Ishikawa (cell line): Measurements from ENCODE around the gene FIP1L1.

Experiments
- CEBPB ChIP-seq: IDR thresholded peaks from 2 replicates; pipeline ENCODE4 v1.6.1; 2012
- CREB1 ChIP-seq: IDR thresholded peaks from 2 replicates; pipeline ENCODE4 v1.6.1; 2012; ENCODE audit warnings: low read depth
- EGR1 ChIP-seq: IDR thresholded peaks from 2 replicates; pipeline ENCODE4 v1.6.1; 2012
- EP300 ChIP-seq: IDR thresholded peaks from 2 replicates; pipeline ENCODE4 v1.6.1; 2012; ENCODE audit warnings: borderline replicate concordance
- FOXM1 ChIP-seq: IDR thresholded peaks from 2 replicates; pipeline ENCODE4 v1.6.1; 2012; ENCODE audit warnings: low read depth, borderline replicate concordance
- NFIC ChIP-seq: IDR thresholded peaks from 2 replicates; pipeline ENCODE4 v1.6.1; 2012
- RAD21 ChIP-seq: IDR thresholded peaks from 2 replicates; pipeline ENCODE4 v1.6.1; 2012; ENCODE audit warnings: low read depth
- TAF1 ChIP-seq: IDR thresholded peaks from 2 replicates; pipeline ENCODE4 v1.6.1; 2012; ENCODE audit warnings: low read depth, mild to moderate bottlenecking
- TCF12 ChIP-seq: IDR thresholded peaks from 2 replicates; pipeline ENCODE4 v1.6.1; 2012; ENCODE audit warnings: low read depth
- TEAD4 ChIP-seq: IDR thresholded peaks from 2 replicates; pipeline ENCODE4 v1.6.1; 2012
- YY1 ChIP-seq: IDR thresholded peaks from 2 replicates; pipeline ENCODE4 v1.6.1; 2012; ENCODE audit warnings: low read depth
- ZBTB7A ChIP-seq: IDR thresholded peaks from 2 replicates; pipeline ENCODE4 v1.6.1; 2012; ENCODE audit warnings: low read depth
- TF ChIP-seq, protein P1 (sequence below): IDR thresholded peaks from 2 replicates; pipeline ENCODE4 v1.6.1; 2012
- TF ChIP-seq, protein P2 (sequence below): IDR thresholded peaks from 2 replicates; pipeline ENCODE4 v1.6.1; 2012; ENCODE audit warnings: low read depth, mild to moderate bottlenecking
- TF ChIP-seq, protein P3 (sequence below): IDR thresholded peaks from 2 replicates; pipeline ENCODE4 v1.6.1; 2012

Gene FIP1L1

DNA sequence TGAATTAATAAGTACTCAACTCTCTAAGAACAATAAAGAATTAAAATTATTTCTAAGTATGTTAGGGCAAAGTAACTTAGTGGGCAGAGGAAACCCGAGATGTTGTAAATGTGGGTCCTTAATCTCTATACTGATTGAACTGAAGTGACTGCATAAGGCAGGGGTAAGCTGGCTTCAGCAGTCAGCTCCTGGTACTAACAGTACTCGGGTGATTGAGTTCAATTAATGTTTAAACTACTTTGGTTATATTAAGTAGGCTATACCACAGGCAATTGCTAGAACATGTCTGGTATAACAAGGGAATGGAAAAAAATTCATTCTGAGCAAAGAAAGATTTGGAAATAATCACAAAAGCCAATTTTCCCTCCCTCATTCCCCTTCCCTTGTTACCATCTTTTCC lies 123.1 kb downstream of the FIP1L1 start:
- TF ChIP-seq FOXM1 (no peak), EP300 (no peak), TEAD4 (no peak), NFIC (no peak)
- TF ChIP-seq, protein P1, sequence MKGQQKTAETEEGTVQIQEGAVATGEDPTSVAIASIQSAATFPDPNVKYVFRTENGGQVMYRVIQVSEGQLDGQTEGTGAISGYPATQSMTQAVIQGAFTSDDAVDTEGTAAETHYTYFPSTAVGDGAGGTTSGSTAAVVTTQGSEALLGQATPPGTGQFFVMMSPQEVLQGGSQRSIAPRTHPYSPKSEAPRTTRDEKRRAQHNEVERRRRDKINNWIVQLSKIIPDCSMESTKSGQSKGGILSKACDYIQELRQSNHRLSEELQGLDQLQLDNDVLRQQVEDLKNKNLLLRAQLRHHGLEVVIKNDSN = no peak
- TF ChIP-seq, protein P2, sequence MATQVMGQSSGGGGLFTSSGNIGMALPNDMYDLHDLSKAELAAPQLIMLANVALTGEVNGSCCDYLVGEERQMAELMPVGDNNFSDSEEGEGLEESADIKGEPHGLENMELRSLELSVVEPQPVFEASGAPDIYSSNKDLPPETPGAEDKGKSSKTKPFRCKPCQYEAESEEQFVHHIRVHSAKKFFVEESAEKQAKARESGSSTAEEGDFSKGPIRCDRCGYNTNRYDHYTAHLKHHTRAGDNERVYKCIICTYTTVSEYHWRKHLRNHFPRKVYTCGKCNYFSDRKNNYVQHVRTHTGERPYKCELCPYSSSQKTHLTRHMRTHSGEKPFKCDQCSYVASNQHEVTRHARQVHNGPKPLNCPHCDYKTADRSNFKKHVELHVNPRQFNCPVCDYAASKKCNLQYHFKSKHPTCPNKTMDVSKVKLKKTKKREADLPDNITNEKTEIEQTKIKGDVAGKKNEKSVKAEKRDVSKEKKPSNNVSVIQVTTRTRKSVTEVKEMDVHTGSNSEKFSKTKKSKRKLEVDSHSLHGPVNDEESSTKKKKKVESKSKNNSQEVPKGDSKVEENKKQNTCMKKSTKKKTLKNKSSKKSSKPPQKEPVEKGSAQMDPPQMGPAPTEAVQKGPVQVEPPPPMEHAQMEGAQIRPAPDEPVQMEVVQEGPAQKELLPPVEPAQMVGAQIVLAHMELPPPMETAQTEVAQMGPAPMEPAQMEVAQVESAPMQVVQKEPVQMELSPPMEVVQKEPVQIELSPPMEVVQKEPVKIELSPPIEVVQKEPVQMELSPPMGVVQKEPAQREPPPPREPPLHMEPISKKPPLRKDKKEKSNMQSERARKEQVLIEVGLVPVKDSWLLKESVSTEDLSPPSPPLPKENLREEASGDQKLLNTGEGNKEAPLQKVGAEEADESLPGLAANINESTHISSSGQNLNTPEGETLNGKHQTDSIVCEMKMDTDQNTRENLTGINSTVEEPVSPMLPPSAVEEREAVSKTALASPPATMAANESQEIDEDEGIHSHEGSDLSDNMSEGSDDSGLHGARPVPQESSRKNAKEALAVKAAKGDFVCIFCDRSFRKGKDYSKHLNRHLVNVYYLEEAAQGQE = no peak

- TF ChIP-seq FOXM1 = no peak
- TF ChIP-seq CEBPB = no peak
- no peak for TF ChIP-seq EP300
- no peak for TF ChIP-seq CREB1
- TF ChIP-seq ZBTB7A = no peak
- TF ChIP-seq, protein P3, sequence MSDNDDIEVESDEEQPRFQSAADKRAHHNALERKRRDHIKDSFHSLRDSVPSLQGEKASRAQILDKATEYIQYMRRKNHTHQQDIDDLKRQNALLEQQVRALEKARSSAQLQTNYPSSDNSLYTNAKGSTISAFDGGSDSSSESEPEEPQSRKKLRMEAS = no peak
- TF ChIP-seq NFIC = no peak
- TF ChIP-seq, protein P1 = no peak
- TF ChIP-seq EGR1 = no peak
- no peak for TF ChIP-seq TEAD4
- TF ChIP-seq TAF1 = no peak
- TF ChIP-seq YY1 = no peak
Observed at GRCh38 chr4:53501561-53501960, 124.1 kb downstream of the FIP1L1 start.

DNA sequence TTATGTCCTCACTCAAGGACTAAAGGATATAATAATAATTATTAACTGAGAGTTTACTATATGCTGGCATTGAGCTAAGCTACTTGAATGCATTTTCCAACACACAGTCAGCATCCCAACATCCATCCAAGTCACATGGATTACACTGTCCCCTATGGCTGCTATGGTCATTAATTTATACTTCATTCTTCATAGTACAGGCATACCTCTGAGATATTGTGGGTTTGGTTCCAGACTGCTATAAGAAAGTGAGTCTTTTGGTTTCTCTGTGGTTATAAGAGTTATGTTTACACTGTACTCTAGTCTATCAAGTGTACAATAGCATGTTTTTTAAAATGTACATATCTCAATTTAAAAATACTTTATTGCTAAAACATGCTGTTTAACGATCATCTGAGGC lies 124.7 kb downstream of the FIP1L1 start:
- TF ChIP-seq NFIC (no peak), TEAD4 (no peak), FOXM1 (no peak), RAD21 (no peak), CEBPB (no peak), EGR1 (no peak), TAF1 (no peak), TCF12 (no peak), ZBTB7A (no peak), YY1 (no peak), EP300 (no peak), CREB1 (no peak)
- TF ChIP-seq, protein P3 = no peak
- TF ChIP-seq, protein P1 = no peak
- TF ChIP-seq, protein P2 = no peak

GRCh38 chr4:53505947-53506346 lies 128.5 kb downstream of the FIP1L1 start:
- TF ChIP-seq, protein P1 = no peak
- TF ChIP-seq CREB1 = no peak
- TF ChIP-seq, protein P3 = no peak
- peak; percentile 41; the same call in 1 of the 2 replicates for TF ChIP-seq RAD21
- no peak for TF ChIP-seq TAF1
- no peak for TF ChIP-seq TEAD4

DNA sequence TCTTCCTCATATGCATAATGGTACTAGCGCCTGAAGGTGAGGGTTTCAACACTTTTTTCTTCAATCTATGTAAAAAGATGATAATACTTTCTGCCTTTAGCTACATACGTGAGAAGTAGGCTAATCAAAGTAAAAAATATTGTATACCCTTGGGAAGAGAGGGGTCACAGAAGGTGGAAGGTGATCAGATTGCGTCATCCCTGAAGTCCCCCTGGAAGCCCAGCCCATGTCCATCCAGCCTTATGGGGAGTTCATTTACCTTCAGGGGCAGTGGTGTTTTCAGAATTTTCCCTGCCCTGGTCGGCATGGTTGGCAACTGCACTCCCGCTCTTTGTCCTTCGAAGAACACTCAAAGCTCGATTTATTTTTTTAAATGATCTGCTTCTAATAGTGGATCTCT lies 129.6 kb downstream of the FIP1L1 start:
- TF ChIP-seq RAD21 = no peak
- TF ChIP-seq TEAD4 = no peak
- TF ChIP-seq, protein P3 = no peak
- TF ChIP-seq EP300 = no peak
- TF ChIP-seq FOXM1 = no peak
- TF ChIP-seq NFIC = no peak
- no peak for TF ChIP-seq TCF12
- TF ChIP-seq YY1 = no peak
- no peak for TF ChIP-seq CEBPB
- no peak for TF ChIP-seq CREB1
- TF ChIP-seq, protein P2 = no peak
- TF ChIP-seq, protein P1 = no peak
- no peak for TF ChIP-seq ZBTB7A
- no peak for TF ChIP-seq EGR1
